Tibial nerve (tissue), 4 donors: ENCODE data around the gene PHACTR1. TPM values are rescaled to one million over a fixed set of nuclear protein-coding genes. Genes with fewer than 3 reads are reported as not detected.

Experiments
- DNase-seq, 2 donors: peaks; one replicate each; pipeline ENCODE4 v3.0.0-alpha.2; 2019; ENCODE audit warnings: low spot score in 2 of 2
- H3K27ac ChIP-seq, 4 donors: fragments of 200-600 bp; sonication (generic) in 3 of 4; one replicate each; pipeline ENCODE4 v1.5.1; 2017 to 2019; ENCODE audit warnings: mild to moderate bottlenecking in 1 of 4
- H3K27me3 ChIP-seq, 2 donors: fragments of 200-600 bp; sonication (generic) in 1 of 2; one replicate each; pipeline versions ENCODE4 v1.5.1 to v1.6.0; 2017 to 2019
- H3K36me3 ChIP-seq, 3 donors: fragments of 200-600 bp; sonication (generic); one replicate each; pipeline ENCODE4 v1.5.1; 2018 to 2019
- H3K4me1 ChIP-seq, 4 donors: fragments of 200-600 bp; sonication (generic) in 3 of 4; one replicate each; pipeline ENCODE4 v1.5.1; 2017 to 2019
- H3K4me3 ChIP-seq, 4 donors: fragments of 200-600 bp; sonication (generic) in 3 of 4; one replicate each; pipeline ENCODE4 v1.5.1; 2017 to 2019; ENCODE audit warnings: mild to moderate bottlenecking in 1 of 4, moderate library complexity in 1 of 4
- H3K9me3 ChIP-seq, 4 donors: fragments of 200-600 bp; sonication (generic) in 3 of 4; one replicate each; pipeline ENCODE4 v1.5.1; 2017 to 2019
- CTCF ChIP-seq, 5 experiments: fragments of 200-600 bp in 3 of 5; fragments of 450-650 bp in 2 of 5; sonication (generic) in 3 of 5; IDR thresholded peaks; one replicate each; pipeline ENCODE4 v1.5.1; 2016 to 2019; ENCODE audit warnings: antibody characterized with exemption in 5 of 5, mild to moderate bottlenecking in 3 of 5, moderate library complexity in 2 of 5
- EP300 ChIP-seq, 2 donors: sonication (generic); formaldehyde crosslinking; IDR thresholded peaks; one replicate each; pipeline ENCODE4 v1.6.1; 2017; ENCODE audit warnings: antibody characterized with exemption in 2 of 2, mild to moderate bottlenecking in 1 of 2
- POLR2A ChIP-seq, 2 donors: fragments of 450-650 bp; IDR thresholded peaks; one replicate each; pipeline ENCODE4 v1.6.1; 2017; ENCODE audit warnings: antibody characterized with exemption in 2 of 2, mild to moderate bottlenecking in 2 of 2, moderate library complexity in 2 of 2
- WGBS, 2 donors: methylation state at CpG; one replicate each; pipeline ENCODE4 v1.1.5; 2018; 5-methylcytosine and 5-hydroxymethylcytosine counted together
- total RNA-seq, 4 donors: library from RNA; depleted of rRNA; stranded (reverse); fragments of >200 nt; gene quantifications; one replicate each; pipeline ENCODE4 v1.1.0, GENCODE V29; 2016

Gene PHACTR1
- total RNA-seq, 4 donors from 2014 or later = 1.5 to 2.7 (median 1.6) TPM

- Histone ChIP-seq H3K27me3 (no peaks in the 10 kb centered on the region), H3K27ac (no peak overlapping the region), H3K4me3 (no peak overlapping the region), H3K9me3 (peaks cover 0 to 5% (median 0%) of the 10 kb centered on the region in 4 donors), H3K36me3 (no peaks in the 10 kb centered on the region), H3K4me1 (no peaks in the 10 kb centered on the region)
- DNase-seq = no peak
- no peak for TF ChIP-seq CTCF (IDR thresholded peaks at IDR 0.05)
- no peak for TF ChIP-seq POLR2A (IDR thresholded peaks at IDR 0.05)
- no peak for TF ChIP-seq EP300 (IDR thresholded peaks at IDR 0.05)
- WGBS, 2 donors = 91 to 92% methylated on average over 2 of the region's 2 CpGs
Observed at GRCh38 chr6:12842658-12843057, 126.1 kb downstream of the PHACTR1 start.

GRCh38 chr6:12844284-12845223 lies 128.0 kb downstream of the PHACTR1 start:
- TF ChIP-seq CTCF (IDR thresholded peaks at IDR 0.05) = peak in 3 of 5 experiments; percentile 23 to 41 (median 37)
- no peak for TF ChIP-seq POLR2A (IDR thresholded peaks at IDR 0.05)
- Histone ChIP-seq H3K36me3 (no peaks in the 10 kb centered on the region), H3K4me1 (no peaks in the 10 kb centered on the region), H3K4me3 (no peak overlapping the region), H3K27ac (no peak overlapping the region), H3K27me3 (no peaks in the 10 kb centered on the region), H3K9me3 (no peaks in the 10 kb centered on the region)
- WGBS, 2 donors = 84 to 85% methylated on average over 11 of the region's 11 CpGs
- no peak for DNase-seq

DNA sequence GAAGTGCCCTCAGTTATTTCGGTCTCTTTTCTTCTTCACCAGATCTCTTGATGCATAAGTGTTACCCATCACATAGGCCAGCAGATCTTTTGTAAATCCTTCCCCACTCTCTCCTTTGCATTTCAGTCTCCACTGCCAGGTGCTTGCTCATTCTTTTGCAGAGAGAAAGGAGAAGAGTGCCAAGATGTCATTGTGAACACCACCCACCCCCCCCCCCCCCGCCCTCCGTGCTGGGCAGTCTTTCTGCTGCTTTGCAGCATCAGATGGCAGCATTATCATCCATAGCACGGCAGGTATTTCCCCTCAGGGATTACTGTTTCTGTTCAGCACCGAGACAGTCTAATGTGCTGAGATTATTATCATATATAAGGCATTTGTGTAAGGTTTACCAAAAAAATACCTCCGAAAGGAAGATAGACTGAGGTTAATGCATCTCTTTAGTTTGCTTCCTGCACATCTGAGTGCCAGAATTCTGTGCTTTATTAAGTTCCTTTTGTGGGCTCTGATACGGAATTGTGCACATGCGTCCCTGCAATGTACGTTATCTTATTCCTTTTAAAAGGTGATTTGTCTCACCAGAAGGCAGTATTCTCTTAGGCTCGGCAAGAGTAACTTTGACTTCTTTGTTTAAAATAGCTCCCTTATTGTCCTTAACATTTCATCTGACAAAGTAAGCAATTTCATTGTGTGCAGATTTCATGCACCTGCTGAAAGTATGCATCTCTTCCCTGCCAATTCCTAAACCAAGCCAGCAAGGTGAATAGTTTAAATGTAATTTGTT lies 128.8 kb downstream of the PHACTR1 start:
- Histone ChIP-seq H3K9me3 (no peaks in the 10 kb centered on the region), H3K4me1 (no peaks in the 10 kb centered on the region), H3K27me3 (peaks cover 0 to 5% of the 10 kb centered on the region in 2 donors), H3K4me3 (no peak overlapping the region), H3K36me3 (no peaks in the 10 kb centered on the region), H3K27ac (no peak overlapping the region)
- 57 to 61% methylated on average over 10 of the region's 10 CpGs for WGBS, 2 donors
- TF ChIP-seq CTCF (IDR thresholded peaks at IDR 0.05) = no peak
- no peak for DNase-seq

DNA sequence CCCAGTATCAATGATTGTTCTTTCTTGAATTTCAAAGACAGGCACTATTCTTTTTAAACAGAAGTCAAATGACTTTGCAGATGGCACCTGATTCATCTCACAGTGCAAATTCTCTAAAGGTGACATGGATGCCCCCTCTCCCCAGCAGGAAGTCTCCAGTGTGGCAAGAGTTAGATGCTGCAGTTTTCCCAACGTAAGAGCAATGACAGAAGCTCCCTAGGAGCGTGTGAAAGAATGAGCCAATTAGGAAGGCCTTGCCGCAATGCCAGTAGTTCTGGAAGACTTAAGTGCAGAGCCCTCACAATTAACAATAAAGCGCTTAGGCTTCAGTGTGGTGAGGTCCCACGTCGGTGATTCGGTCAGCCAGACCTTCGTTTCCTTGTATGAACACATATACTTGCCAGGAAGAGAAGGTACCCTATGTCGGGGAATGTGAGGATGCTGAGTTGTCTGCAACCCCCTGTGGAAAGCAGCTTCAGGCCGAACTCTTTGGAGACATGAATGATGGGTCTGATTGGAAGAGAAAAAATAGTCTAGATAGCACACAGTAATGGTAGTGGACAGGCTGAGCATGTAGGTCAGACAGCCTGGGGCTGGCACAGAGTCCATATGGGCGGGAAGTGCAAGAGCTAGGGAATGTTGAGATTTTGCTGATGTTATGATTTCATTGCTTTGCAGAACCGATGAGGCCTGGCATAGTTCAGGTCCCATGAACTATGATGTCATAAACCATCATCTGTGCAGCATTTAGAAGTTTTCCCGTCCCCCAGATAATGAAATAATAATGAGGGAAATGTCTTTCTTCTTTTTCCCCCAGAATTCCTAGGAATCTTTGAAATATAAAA lies 132.6 kb downstream of the PHACTR1 start:
- Histone ChIP-seq H3K4me1 (no peaks in the 10 kb centered on the region), H3K27ac (no peak overlapping the region), H3K4me3 (no peak overlapping the region), H3K27me3 (peaks cover 0 to 5% of the 10 kb centered on the region in 2 donors), H3K9me3 (no peaks in the 10 kb centered on the region), H3K36me3 (no peaks in the 10 kb centered on the region)
- TF ChIP-seq POLR2A (IDR thresholded peaks at IDR 0.05) = no peak
- TF ChIP-seq EP300 (IDR thresholded peaks at IDR 0.05) = no peak
- no peak for TF ChIP-seq CTCF (IDR thresholded peaks at IDR 0.05)
- 48 to 53% methylated on average over 13 of the region's 13 CpGs for WGBS, 2 donors
- no peak for DNase-seq
